Neural progenitor cell (in vitro differentiated cells): ENCODE results near the gene RTN4R. TPM values are rescaled to one million over a fixed set of nuclear protein-coding genes. Genes with fewer than 3 reads are reported as not detected.

Experiments
- DNase-seq: peaks from one replicate; pipeline ENCODE4 v3.0.0-alpha.2; 2016; ENCODE audit warnings: low spot score
- H2AFZ ChIP-seq: fragments of 200-600 bp; sonication (generic); replicated peaks from 2 replicates; pipeline ENCODE4 v1.6.1; 2016; ENCODE audit warnings: antibody characterized with exemption
- H3F3A ChIP-seq: fragments of 200-600 bp; sonication (generic); 2 replicates; pipeline ENCODE4 v1.6.1; 2016; ENCODE audit warnings: antibody characterized with exemption, low read depth
- H3K27ac ChIP-seq: fragments of 200-600 bp; sonication (generic); 2 replicates; pipeline ENCODE4 v1.5.1; 2016; ENCODE audit warnings: mild to moderate bottlenecking
- H3K27me3 ChIP-seq: fragments of 200-600 bp; sonication (generic); 2 replicates; pipeline ENCODE4 v1.6.1; 2016; ENCODE audit warnings: mild to moderate bottlenecking, moderate library complexity
- H3K36me3 ChIP-seq: fragments of 200-600 bp; sonication (generic); 2 replicates; pipeline ENCODE4 v1.5.1; 2016
- H3K4me1 ChIP-seq: fragments of 200-600 bp; sonication (generic); 2 replicates; pipeline ENCODE4 v1.6.1; 2016; ENCODE audit warnings: mixed run types
- H3K4me2 ChIP-seq: fragments of 200-600 bp; sonication (generic); 2 replicates; pipeline ENCODE4 v1.6.1; 2016
- H3K4me3 ChIP-seq: fragments of 200-600 bp; sonication (generic); 2 replicates; pipeline ENCODE4 v1.5.1; 2016
- H3K79me2 ChIP-seq: fragments of 200-600 bp; sonication (generic); 2 replicates; pipeline ENCODE4 v1.6.1; 2016; ENCODE audit warnings: low read depth
- H3K9ac ChIP-seq: fragments of 200-600 bp; sonication (generic); 2 replicates; pipeline ENCODE4 v1.6.1; 2016
- H3K9me3 ChIP-seq: fragments of 200-600 bp; sonication (generic); 2 replicates; pipeline ENCODE4 v1.5.1; 2016; ENCODE audit warnings: low read depth
- H4K20me1 ChIP-seq: fragments of 200-600 bp; sonication (generic); 2 replicates; pipeline ENCODE4 v1.6.1; 2016; ENCODE audit warnings: low read depth
- H3K27ac Mint-ChIP-seq: 3 replicates; pipeline ENCODE4 v1.8.0; 2021; ENCODE audit warnings: mixed read lengths
- H3K27me3 Mint-ChIP-seq: 2 replicates; pipeline ENCODE4 v1.8.0; 2022; ENCODE audit warnings: low read depth, mild to moderate bottlenecking, inconsistent platforms, moderate library complexity, mixed read lengths; ENCODE audit not compliant: insufficient read depth
- H3K36me3 Mint-ChIP-seq: 3 replicates; pipeline ENCODE4 v1.8.0; 2021; ENCODE audit warnings: mixed read lengths
- H3K4me1 Mint-ChIP-seq: 3 replicates; pipeline ENCODE4 v1.8.0; 2021; ENCODE audit warnings: mixed read lengths
- H3K4me3 Mint-ChIP-seq: 3 replicates; pipeline ENCODE4 v1.8.0; 2021; ENCODE audit warnings: mild to moderate bottlenecking, moderate library complexity, mixed read lengths
- H3K9me3 Mint-ChIP-seq: 3 replicates; pipeline ENCODE4 v1.8.0; 2020; ENCODE audit warnings: mixed read lengths
- CTCF ChIP-seq: fragments of 200-600 bp; sonication (generic); IDR thresholded peaks from 2 replicates; pipeline ENCODE4 v1.5.1; 2017; ENCODE audit warnings: antibody characterized with exemption, mild to moderate bottlenecking
- EZH2 ChIP-seq: fragments of 200-600 bp; sonication (generic); IDR thresholded peaks from 2 replicates; pipeline ENCODE4 v1.6.1; 2017; ENCODE audit warnings: antibody characterized with exemption, mild to moderate bottlenecking, moderate library complexity
- EZH2phosphoT487 ChIP-seq: fragments of 200-600 bp; sonication (generic); IDR thresholded peaks from 2 replicates; pipeline ENCODE4 v1.6.1; 2017; ENCODE audit warnings: antibody characterized with exemption
- total RNA-seq: library from RNA; depleted of rRNA; stranded (reverse); fragments of >200 nt; gene quantifications from 2 replicates; pipeline ENCODE4 v1.2.3, GENCODE V29; 2015; ENCODE audit warnings: low replicate concordance

The RTN4R gene
- total RNA-seq, 1 donor from 2014 or later: 6.3 TPM

GRCh38 chr22:20228055-20228938 is 39.8 kb downstream of the RTN4R start:
- Histone ChIP-seq H3K9ac (no peak overlapping the region), H2AFZ (no peak overlapping the region), H3K27ac (no peak overlapping the region), H4K20me1 (no peaks in the 10 kb centered on the region), H3K4me3 (no peak overlapping the region), H3K79me2 (no peaks in the 10 kb centered on the region), H3K9me3 (no peaks in the 10 kb centered on the region), H3K27me3 (no peaks in the 10 kb centered on the region), H3K4me2 (no peak overlapping the region), H3F3A (peaks cover 12% of the 10 kb centered on the region), H3K4me1 (no peaks in the 10 kb centered on the region), H3K36me3 (no peaks in the 10 kb centered on the region)
- no peak for DNase-seq
- Mint-ChIP-seq H3K4me3 (no peak overlapping the region), H3K9me3 (peaks cover 10% of the 10 kb centered on the region), H3K36me3 (no peaks in the 10 kb centered on the region), H3K27ac (no peak overlapping the region), H3K4me1 (peaks cover 19% of the 10 kb centered on the region), H3K27me3 (peaks cover 19% of the 10 kb centered on the region)
- TF ChIP-seq EZH2phosphoT487 (no peak), EZH2 (no peak), CTCF (no peak)

DNA sequence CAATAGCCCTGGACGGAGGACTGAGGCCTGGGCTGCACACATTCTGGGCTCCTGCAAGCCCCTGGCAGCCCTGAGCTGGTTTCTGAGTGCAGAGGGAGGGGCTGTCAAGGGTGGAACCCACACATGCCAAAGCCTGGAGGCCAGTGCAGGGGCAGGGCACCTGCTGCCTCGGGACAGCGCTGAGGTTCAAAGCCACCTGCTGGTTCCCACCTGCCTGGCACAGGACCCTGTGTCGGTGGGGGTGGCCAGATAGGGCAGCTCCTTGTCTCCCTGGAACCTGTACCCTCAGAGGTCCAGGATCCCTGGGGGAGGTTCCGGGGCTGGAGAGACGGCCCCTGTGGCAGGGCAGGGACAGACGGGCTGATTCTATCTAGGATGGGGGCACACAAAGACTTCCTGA is 40.8 kb downstream of the RTN4R start:
- H3K27ac Mint-ChIP-seq: no peak overlapping the region

GRCh38 chr22:20226760-20227350 is 41.3 kb downstream of the RTN4R start:
- H3K4me2 ChIP-seq: no peak overlapping the region
- H2AFZ ChIP-seq: no peak overlapping the region

More for the DNA sequence above, 40.8 kb downstream of the RTN4R start:
- Mint-ChIP-seq H3K27me3 (peaks cover 19% of the 10 kb centered on the region), H3K9me3 (peaks cover 10% of the 10 kb centered on the region), H3K4me1 (peaks cover 19% of the 10 kb centered on the region), H3K36me3 (no peaks in the 10 kb centered on the region), H3K4me3 (no peak overlapping the region)
- no peaks in the 10 kb centered on the region for H3K4me1 ChIP-seq
- no peak overlapping the region for H2AFZ ChIP-seq
- no peak overlapping the region for H3K4me2 ChIP-seq
- TF ChIP-seq EZH2phosphoT487: no peak
- TF ChIP-seq CTCF: no peak
- DNase-seq: no peak
- H3K36me3 ChIP-seq: no peaks in the 10 kb centered on the region
- H3K9me3 ChIP-seq: no peaks in the 10 kb centered on the region
- H3K27ac ChIP-seq: no peak overlapping the region
- no peaks in the 10 kb centered on the region for H4K20me1 ChIP-seq
- H3K27me3 ChIP-seq: no peaks in the 10 kb centered on the region
- H3K9ac ChIP-seq: no peak overlapping the region
- peaks cover 12% of the 10 kb centered on the region for H3F3A ChIP-seq
- H3K4me3 ChIP-seq: no peak overlapping the region
- H3K79me2 ChIP-seq: no peaks in the 10 kb centered on the region

More at GRCh38 chr22:20226760-20227350, 41.3 kb downstream of the RTN4R start:
- no peaks in the 10 kb centered on the region for H4K20me1 ChIP-seq
- H3K79me2 ChIP-seq: no peaks in the 10 kb centered on the region
- no peaks in the 10 kb centered on the region for H3K27me3 ChIP-seq
- Mint-ChIP-seq H3K4me1 (peaks cover 19% of the 10 kb centered on the region), H3K4me3 (no peak overlapping the region), H3K27ac (peak overlapping the region; percentile 69), H3K27me3 (peaks cover 19% of the 10 kb centered on the region), H3K36me3 (no peaks in the 10 kb centered on the region), H3K9me3 (peaks cover 10% of the 10 kb centered on the region)
- H3K9me3 ChIP-seq: no peaks in the 10 kb centered on the region
- H3K4me1 ChIP-seq: no peaks in the 10 kb centered on the region
- no peak overlapping the region for H3K9ac ChIP-seq
- H3K4me3 ChIP-seq: no peak overlapping the region
- H3K36me3 ChIP-seq: no peaks in the 10 kb centered on the region
- no peak for TF ChIP-seq EZH2
- no peak for TF ChIP-seq CTCF
- no peak for TF ChIP-seq EZH2phosphoT487
- H3F3A ChIP-seq: peaks cover 12% of the 10 kb centered on the region
- no peak overlapping the region for H3K27ac ChIP-seq
- no peak for DNase-seq
